K562 (cell line): ENCODE measurements around the gene HMGCLL1.

ENCODE experiments used
- EP300 ChIP-seq: IDR thresholded peaks from 2 replicates; pipeline ENCODE4 v1.6.1; 2012; ENCODE audit warnings: low read length, improper control_type of control experiment
- SNRNP70 ChIP-seq: fragments of 200-400 bp; formaldehyde crosslinking; optimal IDR thresholded peaks from 2 replicates; pipeline ENCODE3; 2017; ENCODE audit warnings: low read depth, low read length
- ZNF274 ChIP-seq: IDR thresholded peaks from 2 replicates; pipeline ENCODE4 v1.6.1; 2011; ENCODE audit warnings: low read depth, mild to moderate bottlenecking, low read length, moderate library complexity, borderline replicate concordance
- ZNF586 ChIP-seq: fragments of 450-650 bp; formaldehyde crosslinking; conservative IDR thresholded peaks from 2 replicates; pipeline ENCODE4 v1.4.0; 2020; ENCODE audit warnings: mild to moderate bottlenecking, moderate library complexity
- TF ChIP-seq, protein P1 (sequence below), 3 experiments: IDR thresholded peaks in 2 of 3; conservative IDR thresholded peaks in 1 of 3; 2 replicates each; pipeline ENCODE4 v1.5.1; 2011 to 2012; ENCODE audit warnings: low read length in 3 of 3, mild to moderate bottlenecking in 3 of 3, control low read depth in 2 of 3, improper control_type of control experiment in 1 of 3, inconsistent platforms in 1 of 3, low read depth in 1 of 3, mixed read lengths in 1 of 3, moderate library complexity in 1 of 3; ENCODE audit not compliant: insufficient read depth in 2 of 3
- TF ChIP-seq, protein P2 (sequence below): fragments of 250-450 bp; sonication (Bioruptor Pico); IDR thresholded peaks from 2 replicates; pipeline ENCODE4 v1.9.0; 2021; ENCODE audit warnings: mild to moderate bottlenecking, inconsistent platforms
- TF ChIP-seq, protein P3 (sequence below): IDR thresholded peaks from 2 replicates; pipeline ENCODE4 v1.6.1; 2016; ENCODE audit warnings: missing genetic modification characterization, missing compliant biosample characterization

DNA sequence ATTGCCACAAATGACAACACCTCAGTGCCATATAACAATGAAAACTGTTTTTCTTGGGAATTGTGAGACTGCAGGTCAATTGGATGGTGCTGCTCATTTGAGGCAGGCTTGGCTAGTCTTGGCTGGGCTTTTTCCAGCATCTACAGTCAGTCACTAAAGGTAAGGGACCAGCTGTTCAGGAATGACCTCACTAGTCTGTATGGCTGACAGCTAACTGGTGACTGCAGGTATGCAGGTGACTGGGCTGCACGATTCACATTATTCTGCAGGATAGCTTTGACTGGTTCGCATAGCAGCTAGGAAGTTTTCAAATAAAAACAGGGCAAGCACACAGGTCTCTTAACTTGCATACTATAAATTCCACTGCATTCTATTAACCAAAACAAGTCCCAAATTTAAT is 22.1 kb upstream of the HMGCLL1 start:
- no peak for TF ChIP-seq ZNF586
- no peak for TF ChIP-seq SNRNP70
- no peak for TF ChIP-seq ZNF274
- TF ChIP-seq EP300: no peak
- TF ChIP-seq, protein P1, sequence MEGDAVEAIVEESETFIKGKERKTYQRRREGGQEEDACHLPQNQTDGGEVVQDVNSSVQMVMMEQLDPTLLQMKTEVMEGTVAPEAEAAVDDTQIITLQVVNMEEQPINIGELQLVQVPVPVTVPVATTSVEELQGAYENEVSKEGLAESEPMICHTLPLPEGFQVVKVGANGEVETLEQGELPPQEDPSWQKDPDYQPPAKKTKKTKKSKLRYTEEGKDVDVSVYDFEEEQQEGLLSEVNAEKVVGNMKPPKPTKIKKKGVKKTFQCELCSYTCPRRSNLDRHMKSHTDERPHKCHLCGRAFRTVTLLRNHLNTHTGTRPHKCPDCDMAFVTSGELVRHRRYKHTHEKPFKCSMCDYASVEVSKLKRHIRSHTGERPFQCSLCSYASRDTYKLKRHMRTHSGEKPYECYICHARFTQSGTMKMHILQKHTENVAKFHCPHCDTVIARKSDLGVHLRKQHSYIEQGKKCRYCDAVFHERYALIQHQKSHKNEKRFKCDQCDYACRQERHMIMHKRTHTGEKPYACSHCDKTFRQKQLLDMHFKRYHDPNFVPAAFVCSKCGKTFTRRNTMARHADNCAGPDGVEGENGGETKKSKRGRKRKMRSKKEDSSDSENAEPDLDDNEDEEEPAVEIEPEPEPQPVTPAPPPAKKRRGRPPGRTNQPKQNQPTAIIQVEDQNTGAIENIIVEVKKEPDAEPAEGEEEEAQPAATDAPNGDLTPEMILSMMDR (IDR thresholded peaks at IDR 0.05 in 2 of 3, conservative IDR thresholded peaks at IDR 0.05 in 1 of 3; ENCODE audit: insufficient read depth in 2 of 3, low read depth in 1 of 3, low read length in 3 of 3): no peak
- TF ChIP-seq, protein P2, sequence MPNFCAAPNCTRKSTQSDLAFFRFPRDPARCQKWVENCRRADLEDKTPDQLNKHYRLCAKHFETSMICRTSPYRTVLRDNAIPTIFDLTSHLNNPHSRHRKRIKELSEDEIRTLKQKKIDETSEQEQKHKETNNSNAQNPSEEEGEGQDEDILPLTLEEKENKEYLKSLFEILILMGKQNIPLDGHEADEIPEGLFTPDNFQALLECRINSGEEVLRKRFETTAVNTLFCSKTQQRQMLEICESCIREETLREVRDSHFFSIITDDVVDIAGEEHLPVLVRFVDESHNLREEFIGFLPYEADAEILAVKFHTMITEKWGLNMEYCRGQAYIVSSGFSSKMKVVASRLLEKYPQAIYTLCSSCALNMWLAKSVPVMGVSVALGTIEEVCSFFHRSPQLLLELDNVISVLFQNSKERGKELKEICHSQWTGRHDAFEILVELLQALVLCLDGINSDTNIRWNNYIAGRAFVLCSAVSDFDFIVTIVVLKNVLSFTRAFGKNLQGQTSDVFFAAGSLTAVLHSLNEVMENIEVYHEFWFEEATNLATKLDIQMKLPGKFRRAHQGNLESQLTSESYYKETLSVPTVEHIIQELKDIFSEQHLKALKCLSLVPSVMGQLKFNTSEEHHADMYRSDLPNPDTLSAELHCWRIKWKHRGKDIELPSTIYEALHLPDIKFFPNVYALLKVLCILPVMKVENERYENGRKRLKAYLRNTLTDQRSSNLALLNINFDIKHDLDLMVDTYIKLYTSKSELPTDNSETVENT (CRISPR knock-in tag): no peak
- TF ChIP-seq, protein P3, sequence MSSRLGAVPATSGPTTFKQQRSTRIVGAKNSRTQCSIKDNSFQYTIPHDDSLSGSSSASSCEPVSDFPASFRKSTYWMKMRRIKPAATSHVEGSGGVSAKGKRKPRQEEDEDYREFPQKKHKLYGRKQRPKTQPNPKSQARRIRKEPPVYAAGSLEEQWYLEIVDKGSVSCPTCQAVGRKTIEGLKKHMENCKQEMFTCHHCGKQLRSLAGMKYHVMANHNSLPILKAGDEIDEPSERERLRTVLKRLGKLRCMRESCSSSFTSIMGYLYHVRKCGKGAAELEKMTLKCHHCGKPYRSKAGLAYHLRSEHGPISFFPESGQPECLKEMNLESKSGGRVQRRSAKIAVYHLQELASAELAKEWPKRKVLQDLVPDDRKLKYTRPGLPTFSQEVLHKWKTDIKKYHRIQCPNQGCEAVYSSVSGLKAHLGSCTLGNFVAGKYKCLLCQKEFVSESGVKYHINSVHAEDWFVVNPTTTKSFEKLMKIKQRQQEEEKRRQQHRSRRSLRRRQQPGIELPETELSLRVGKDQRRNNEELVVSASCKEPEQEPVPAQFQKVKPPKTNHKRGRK: no peak
